GM18861 (cell line): ENCODE results near the gene USP30.
"Not testable (repeated sequence)": the region's sequence is repeated elsewhere in the genome, so short reads cannot be mapped to it uniquely, and the experiment has no call there.

Source experiments
- ATAC-seq: cut with Tn5 transposase; IDR thresholded peaks from one replicate; pipeline ENCODE4 v1.9.1; 2021; ENCODE audit not compliant: unreplicated experiment

The USP30 gene

GRCh38 chr12:109052097-109052413 is 321 bp upstream of the USP30 start:
- no peak for ATAC-seq

GRCh38 chr12:109053382-109054123 is 1.2 kb downstream of the USP30 start:
- peak; percentile 42 for ATAC-seq

DNA sequence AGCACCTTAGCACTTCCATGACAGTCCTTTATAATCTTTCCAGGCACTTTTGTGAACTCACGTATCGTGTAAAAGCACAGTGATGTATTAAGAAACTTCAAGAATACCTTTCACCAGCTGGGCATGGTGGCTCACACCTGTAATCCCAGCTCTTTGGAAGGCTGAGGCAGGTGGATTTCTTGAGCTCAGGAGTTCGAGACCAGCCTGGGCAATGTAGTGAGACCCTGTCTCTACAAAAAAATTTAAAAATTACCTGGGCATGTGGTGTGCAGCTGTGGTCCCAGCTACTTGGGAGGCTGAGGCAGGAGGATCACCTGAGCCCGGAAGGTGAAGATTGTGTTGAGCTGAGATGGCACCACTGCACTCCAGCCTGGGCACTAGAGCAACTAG is 1.7 kb downstream of the USP30 start:
- ATAC-seq: not testable (repeated sequence)

- ATAC-seq: no peak
Measured at GRCh38 chr12:109054520-109054919, 2.1 kb downstream of the USP30 start.

DNA sequence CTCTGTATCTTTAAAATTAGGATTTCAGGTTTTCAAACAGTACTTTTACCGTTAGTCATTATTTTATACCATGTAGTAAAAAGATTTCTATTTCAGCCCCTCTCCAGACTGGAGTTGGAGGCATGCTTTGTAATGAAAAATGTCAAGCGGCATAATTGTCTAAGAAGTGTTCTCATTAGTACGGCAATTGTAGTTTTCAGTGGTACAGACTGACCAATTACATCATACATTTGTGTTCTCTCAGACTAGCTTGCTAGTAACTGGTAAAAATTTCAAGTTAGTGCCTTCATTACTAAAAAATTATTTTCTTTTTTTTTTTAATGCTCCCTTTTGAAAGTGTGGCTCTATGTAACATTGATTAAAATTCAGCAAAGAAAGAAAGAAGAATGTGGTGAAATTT is 4.5 kb downstream of the USP30 start:
- ATAC-seq: no peak

GRCh38 chr12:109057376-109057775 is 5.0 kb downstream of the USP30 start:
- ATAC-seq: no peak

- ATAC-seq: no peak
Measured at GRCh38 chr12:109058773-109059172, 6.4 kb downstream of the USP30 start.

DNA sequence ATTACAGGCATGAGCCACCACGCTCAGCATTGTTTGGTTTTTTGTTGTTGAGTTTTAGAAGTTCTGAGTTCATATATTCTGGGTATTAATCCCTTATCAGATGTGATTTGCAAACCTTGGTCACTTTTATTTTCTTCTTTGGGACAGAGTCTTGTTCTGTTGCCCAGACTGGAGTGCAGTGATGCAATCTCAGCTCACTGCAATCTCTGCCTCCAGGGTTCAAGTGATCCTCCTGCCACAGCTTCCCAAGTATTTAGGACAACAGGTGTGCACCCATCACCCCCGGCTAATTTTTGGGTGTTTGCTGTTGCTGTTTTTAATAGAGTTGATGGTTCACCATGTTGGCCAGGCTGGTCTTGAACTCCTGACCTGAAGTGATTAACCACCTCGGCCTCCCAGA is 11.8 kb downstream of the USP30 start:
- no peak for ATAC-seq

- ATAC-seq: no peak
Measured at GRCh38 chr12:109065154-109065852, 12.9 kb downstream of the USP30 start.

DNA sequence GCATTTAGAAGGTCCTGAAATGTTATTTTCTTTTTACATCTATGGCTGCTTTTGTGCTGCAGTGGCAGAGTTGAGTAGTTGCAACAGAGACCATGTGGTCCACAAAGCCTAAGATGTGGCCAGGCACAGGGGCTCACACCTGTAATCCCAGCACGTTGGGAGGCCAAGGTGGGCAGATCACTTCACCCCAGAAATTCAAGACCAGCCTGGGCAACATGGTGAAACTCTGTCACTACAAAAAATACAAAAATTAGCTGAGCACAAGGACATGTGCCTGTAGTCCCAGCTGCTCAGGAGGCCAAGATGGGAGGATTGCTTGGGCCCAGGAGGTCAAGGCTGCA is 13.4 kb downstream of the USP30 start:
- ATAC-seq: no peak

GRCh38 chr12:109069307-109070271 is 17.2 kb downstream of the USP30 start:
- ATAC-seq: no peak

GRCh38 chr12:109074866-109075265 is 22.5 kb downstream of the USP30 start:
- no peak for ATAC-seq

- no peak for ATAC-seq
Measured at GRCh38 chr12:109082751-109083150, 30.4 kb downstream of the USP30 start.

GRCh38 chr12:109084425-109084824 is 32.0 kb downstream of the USP30 start:
- no peak for ATAC-seq

GRCh38 chr12:109085590-109085989 is 33.2 kb downstream of the USP30 start:
- ATAC-seq: no peak

GRCh38 chr12:109087250-109087649 is 34.9 kb downstream of the USP30 start:
- no peak for ATAC-seq

GRCh38 chr12:109088818-109089217 is 36.4 kb downstream of the USP30 start:
- ATAC-seq: no peak

DNA sequence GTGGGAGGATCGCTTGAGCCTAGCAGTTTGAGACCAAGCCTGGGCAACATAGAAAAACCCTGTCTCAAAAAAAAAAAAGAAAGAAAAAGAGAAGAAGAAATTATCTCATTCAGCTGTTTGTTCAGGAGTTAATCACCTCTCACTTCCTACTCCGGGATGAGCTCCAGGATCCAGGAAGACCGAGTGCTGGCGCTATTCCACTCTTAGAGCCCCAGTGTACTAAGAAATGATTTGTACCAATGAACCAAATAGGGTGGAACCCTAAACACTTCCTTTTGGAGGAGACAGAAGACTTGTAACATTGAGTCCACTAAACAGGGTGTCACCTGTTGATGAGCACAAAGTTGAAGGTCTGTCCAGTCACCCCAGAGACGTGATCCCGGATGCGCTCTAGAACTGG is 37.3 kb downstream of the USP30 start:
- ATAC-seq: no peak

- no peak for ATAC-seq
Measured at GRCh38 chr12:109092497-109093021, 40.2 kb downstream of the USP30 start.

DNA sequence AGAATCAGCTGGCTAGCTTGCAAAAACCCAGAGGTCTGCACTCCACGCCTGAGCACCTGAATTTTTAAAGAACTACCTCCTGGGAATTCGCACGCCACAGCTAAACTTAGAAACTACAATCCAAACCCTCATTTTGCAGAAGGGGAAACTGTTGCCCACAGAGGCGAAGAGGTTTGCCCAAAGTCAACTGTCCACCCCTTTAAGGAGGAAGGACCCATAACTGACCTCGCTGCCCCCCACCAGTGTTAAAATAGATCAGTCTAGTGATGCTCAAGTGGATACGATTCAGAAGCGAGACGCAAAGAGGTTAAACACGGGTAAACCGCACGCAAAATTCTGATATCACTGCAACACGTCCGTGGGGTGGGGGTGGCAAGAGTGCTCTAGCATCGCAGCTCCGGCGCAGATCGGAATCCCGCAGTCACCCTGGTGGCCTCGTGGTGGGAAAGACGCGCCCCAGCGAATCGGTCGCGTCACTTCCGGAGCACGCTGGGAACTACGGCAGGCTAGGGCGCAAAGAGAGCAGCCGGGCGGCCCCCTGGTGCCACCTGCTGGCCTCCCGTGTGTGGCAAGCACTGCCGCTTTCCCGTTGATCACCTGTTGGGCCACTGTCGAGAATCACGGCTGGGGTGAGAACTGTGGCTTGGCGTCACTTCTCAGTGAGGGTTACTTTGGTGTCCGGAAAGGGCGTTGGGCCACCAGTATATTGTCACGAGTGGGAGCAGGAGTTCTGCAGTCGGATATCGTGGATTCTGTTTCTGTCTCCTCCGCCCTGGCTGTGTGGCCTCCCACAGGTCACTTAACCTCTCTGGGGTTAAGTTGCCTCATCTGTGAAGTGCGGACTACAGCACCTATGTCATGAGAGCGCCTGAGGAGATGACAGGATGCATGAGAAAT is 40.9 kb downstream of the USP30 start, which contains the start of gene ALKBH2:
Gene ALKBH2 (minus strand): TSS at position 451 of the 897 bp plus-strand sequence. CDS start 686 bp downstream, outside the sequence.
- ATAC-seq: peak; percentile 61

GRCh38 chr12:109097140-109097434 is 44.7 kb downstream of the USP30 start:
- ATAC-seq: no peak
